DMS 273 (cell line): Measurements from ENCODE around the gene SPAG9.

Experiments
- DNase-seq: peaks from one replicate; lab custom pipeline; 2025; ENCODE audit not compliant: unreplicated experiment; lab: John Stamatoyannopoulos, UW

The SPAG9 gene

GRCh38 chr17:50993544-50993943 is 127.1 kb downstream of the SPAG9 start:
- no peak for DNase-seq

- DNase-seq, result no peak
Measured at GRCh38 chr17:50989149-50989548, 131.5 kb downstream of the SPAG9 start.

- no peak for DNase-seq
Measured at GRCh38 chr17:50988427-50988826, 132.2 kb downstream of the SPAG9 start.

GRCh38 chr17:50986989-50987660 is 133.5 kb downstream of the SPAG9 start:
- no peak for DNase-seq

- no peak for DNase-seq
Measured at GRCh38 chr17:50981279-50981678, 139.4 kb downstream of the SPAG9 start.

GRCh38 chr17:50979524-50979927 is 141.1 kb downstream of the SPAG9 start:
- no peak for DNase-seq

- no peak for DNase-seq
Measured at GRCh38 chr17:50977487-50978159, 143.0 kb downstream of the SPAG9 start.

- DNase-seq, result no peak
Measured at GRCh38 chr17:50976951-50977472, 143.7 kb downstream of the SPAG9 start.

GRCh38 chr17:50973557-50974494 is 146.8 kb downstream of the SPAG9 start:
- no peak for DNase-seq

GRCh38 chr17:50972577-50972976 is 148.1 kb downstream of the SPAG9 start:
- no peak for DNase-seq

- DNase-seq, result no peak
Measured at GRCh38 chr17:50967795-50968194, 152.9 kb downstream of the SPAG9 start.

GRCh38 chr17:50966163-50966666 is 154.5 kb downstream of the SPAG9 start:
- DNase-seq, result no peak

- DNase-seq, result no peak
Measured at GRCh38 chr17:50963139-50963538, 157.5 kb downstream of the SPAG9 start.

- no peak for DNase-seq
Measured at GRCh38 chr17:50961282-50962220, 159.1 kb downstream of the SPAG9 start.

GRCh38 chr17:50959341-50959740 is 161.3 kb downstream of the SPAG9 start:
- DNase-seq, result no peak

- no peak for DNase-seq
Measured at GRCh38 chr17:50957600-50958575, 162.8 kb downstream of the SPAG9 start.

GRCh38 chr17:50956750-50957523 is 163.7 kb downstream of the SPAG9 start:
- DNase-seq, result peak; percentile 86

- no peak for DNase-seq
Measured at GRCh38 chr17:50956409-50956749, 164.3 kb downstream of the SPAG9 start.
